ENCODE data around the gene MALRD1.
"Not testable (repeated sequence)": the region's sequence is repeated elsewhere in the genome, so short reads cannot be mapped to it uniquely, and the experiment has no call there.

The MALRD1 gene

GRCh38 chr10:19488592-19489280 is 440.1 kb downstream of the MALRD1 start:
- peak; percentile 4 for DNase-seq (ENCODE audit: low read depth, low spot score)

- no peak for DNase-seq (ENCODE audit: low read depth, low spot score)
These were observed 442.6 kb downstream of the MALRD1 start for GRCh38 chr10:19491166-19491565.

- no peak for DNase-seq (ENCODE audit: low read depth, low spot score)
These were observed 445.3 kb downstream of the MALRD1 start for GRCh38 chr10:19493917-19494316.

GRCh38 chr10:19497026-19497425 is 448.4 kb downstream of the MALRD1 start:
- DNase-seq (ENCODE audit: low read depth, low spot score): no peak

- DNase-seq (ENCODE audit: low read depth, low spot score): no peak
These were observed 450.0 kb downstream of the MALRD1 start for GRCh38 chr10:19498393-19499290.

GRCh38 chr10:19499291-19499770 is 450.7 kb downstream of the MALRD1 start:
- no peak for DNase-seq (ENCODE audit: low read depth, low spot score)

GRCh38 chr10:19500959-19501358 is 452.4 kb downstream of the MALRD1 start:
- no peak for DNase-seq (ENCODE audit: low read depth, low spot score)

- DNase-seq (ENCODE audit: low read depth, low spot score): no peak
These were observed 457.0 kb downstream of the MALRD1 start for GRCh38 chr10:19505320-19506312.

GRCh38 chr10:19510005-19510732 is 461.6 kb downstream of the MALRD1 start:
- DNase-seq (ENCODE audit: low read depth, low spot score): not testable (repeated sequence)

GRCh38 chr10:19518109-19518508 is 469.5 kb downstream of the MALRD1 start:
- DNase-seq (ENCODE audit: low read depth, low spot score): no peak

- DNase-seq (ENCODE audit: low read depth, low spot score): no peak
These were observed 470.0 kb downstream of the MALRD1 start for GRCh38 chr10:19518632-19519031.

GRCh38 chr10:19531324-19531723 is 482.7 kb downstream of the MALRD1 start:
- no peak for DNase-seq (ENCODE audit: low read depth, low spot score)

GRCh38 chr10:19532411-19532810 is 483.8 kb downstream of the MALRD1 start:
- no peak for DNase-seq (ENCODE audit: low read depth, low spot score)

GRCh38 chr10:19541299-19541698 is 492.7 kb downstream of the MALRD1 start:
- DNase-seq (ENCODE audit: low read depth, low spot score): no peak

- no peak for DNase-seq (ENCODE audit: low read depth, low spot score)
These were observed 497.6 kb downstream of the MALRD1 start for GRCh38 chr10:19546224-19546623.

GRCh38 chr10:19549503-19549902 is 500.9 kb downstream of the MALRD1 start:
- no peak for DNase-seq (ENCODE audit: low read depth, low spot score)

- DNase-seq (ENCODE audit: low read depth, low spot score): no peak
These were observed 508.1 kb downstream of the MALRD1 start for GRCh38 chr10:19556666-19557065.

- no peak for DNase-seq (ENCODE audit: low read depth, low spot score)
These were observed 512.6 kb downstream of the MALRD1 start for GRCh38 chr10:19561181-19561580.

- DNase-seq (ENCODE audit: low read depth, low spot score): no peak
These were observed 515.0 kb downstream of the MALRD1 start for GRCh38 chr10:19563388-19564141.

- no peak for DNase-seq (ENCODE audit: low read depth, low spot score)
These were observed 521.5 kb downstream of the MALRD1 start for GRCh38 chr10:19570120-19570519.

All from smooth muscle cell of the brain vasculature (primary cell).